Astrocyte of the cerebellum (primary cell): ENCODE data around the gene PTGES2.

Experiments used
- DNase-seq: peaks from one replicate; pipeline ENCODE4 v3.0.0-alpha.2; 2011; ENCODE audit warnings: low read depth
- H3K4me3 ChIP-seq: 2 replicates; pipeline ENCODE4 v1.5.1; 2011; ENCODE audit warnings: mild to moderate bottlenecking, low read depth, low read length, moderate library complexity
- in situ Hi-C: cut with HindIII; loops from 2 replicates; pipeline ENCODE4 v1.10.0; 2017; ENCODE audit warnings: low sequenced_read_pairs
- TF ChIP-seq, protein P1 (sequence below): IDR thresholded peaks from 2 replicates; pipeline ENCODE4 v1.5.1; 2012; ENCODE audit warnings: low read length, low read depth, moderate library complexity, mild to moderate bottlenecking; ENCODE audit errors: missing control alignments

The PTGES2 gene

DNA sequence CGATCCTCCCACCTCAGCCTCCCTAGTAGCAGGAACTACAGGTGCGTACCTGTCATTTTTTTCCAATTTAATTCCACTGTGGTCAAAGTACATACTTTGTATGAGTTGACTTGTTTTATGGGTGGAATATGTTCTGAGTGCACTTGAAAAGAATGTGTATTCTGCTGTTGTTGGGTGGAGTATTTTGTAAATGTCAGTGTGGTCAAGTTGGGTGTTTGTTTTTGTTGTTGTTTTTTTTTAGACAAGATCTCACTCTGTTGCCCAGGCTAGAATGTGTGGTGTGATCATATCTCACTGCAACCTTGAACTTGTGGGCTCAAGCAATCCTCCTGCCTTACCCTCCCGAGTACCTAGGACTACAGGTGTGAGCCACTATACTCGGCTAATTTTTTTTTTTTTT is 41.6 kb downstream of the PTGES2 start:
- no peak for DNase-seq
- no peak overlapping the region for H3K4me3 ChIP-seq
- in situ Hi-C loops: no loop called here
- TF ChIP-seq, protein P1, sequence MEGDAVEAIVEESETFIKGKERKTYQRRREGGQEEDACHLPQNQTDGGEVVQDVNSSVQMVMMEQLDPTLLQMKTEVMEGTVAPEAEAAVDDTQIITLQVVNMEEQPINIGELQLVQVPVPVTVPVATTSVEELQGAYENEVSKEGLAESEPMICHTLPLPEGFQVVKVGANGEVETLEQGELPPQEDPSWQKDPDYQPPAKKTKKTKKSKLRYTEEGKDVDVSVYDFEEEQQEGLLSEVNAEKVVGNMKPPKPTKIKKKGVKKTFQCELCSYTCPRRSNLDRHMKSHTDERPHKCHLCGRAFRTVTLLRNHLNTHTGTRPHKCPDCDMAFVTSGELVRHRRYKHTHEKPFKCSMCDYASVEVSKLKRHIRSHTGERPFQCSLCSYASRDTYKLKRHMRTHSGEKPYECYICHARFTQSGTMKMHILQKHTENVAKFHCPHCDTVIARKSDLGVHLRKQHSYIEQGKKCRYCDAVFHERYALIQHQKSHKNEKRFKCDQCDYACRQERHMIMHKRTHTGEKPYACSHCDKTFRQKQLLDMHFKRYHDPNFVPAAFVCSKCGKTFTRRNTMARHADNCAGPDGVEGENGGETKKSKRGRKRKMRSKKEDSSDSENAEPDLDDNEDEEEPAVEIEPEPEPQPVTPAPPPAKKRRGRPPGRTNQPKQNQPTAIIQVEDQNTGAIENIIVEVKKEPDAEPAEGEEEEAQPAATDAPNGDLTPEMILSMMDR: no peak

DNA sequence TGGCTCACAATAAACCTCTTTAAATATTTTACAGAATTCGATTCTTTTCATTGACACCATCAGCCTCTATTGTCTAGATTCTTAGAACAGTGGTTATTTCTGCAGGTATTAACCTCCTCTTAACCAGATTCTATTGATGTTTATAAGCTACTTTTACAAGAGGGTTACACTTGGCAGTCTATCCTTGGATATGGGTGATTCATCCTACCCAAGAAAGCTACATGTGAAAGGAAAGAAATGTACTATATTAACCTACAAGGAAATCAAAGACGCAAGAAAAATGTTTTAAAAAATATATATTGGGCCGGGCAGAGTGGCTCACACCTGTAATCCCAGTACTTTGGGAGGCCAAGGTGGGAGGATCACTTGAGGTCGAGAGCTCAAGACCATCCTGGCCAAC is 42.8 kb downstream of the PTGES2 start:
- TF ChIP-seq, protein P1: no peak
- no peak overlapping the region for H3K4me3 ChIP-seq
- in situ Hi-C loops: no loop called here
- no peak for DNase-seq

DNA sequence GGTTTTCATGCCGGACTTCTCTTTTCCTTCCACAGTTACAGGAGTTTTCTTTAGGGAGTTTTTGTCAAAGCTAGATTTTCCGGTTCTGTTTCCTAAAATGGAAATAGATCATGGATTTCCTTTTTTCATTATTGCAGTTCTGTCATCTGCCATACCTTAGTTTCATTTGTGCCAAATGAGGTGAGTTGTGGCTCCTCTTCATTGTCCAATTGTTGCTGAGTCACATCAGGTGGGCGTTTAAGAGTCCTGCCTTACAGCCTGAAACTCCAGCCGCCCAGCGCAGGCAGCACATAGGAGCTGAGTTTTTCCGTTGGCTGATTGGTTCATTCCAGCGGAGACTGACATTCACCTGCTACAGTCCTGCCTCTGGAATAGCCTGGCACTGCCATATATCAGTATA is 45.4 kb downstream of the PTGES2 start:
- no peak overlapping the region for H3K4me3 ChIP-seq
- in situ Hi-C loops: no loop called here
- TF ChIP-seq, protein P1: no peak
- DNase-seq: no peak

DNA sequence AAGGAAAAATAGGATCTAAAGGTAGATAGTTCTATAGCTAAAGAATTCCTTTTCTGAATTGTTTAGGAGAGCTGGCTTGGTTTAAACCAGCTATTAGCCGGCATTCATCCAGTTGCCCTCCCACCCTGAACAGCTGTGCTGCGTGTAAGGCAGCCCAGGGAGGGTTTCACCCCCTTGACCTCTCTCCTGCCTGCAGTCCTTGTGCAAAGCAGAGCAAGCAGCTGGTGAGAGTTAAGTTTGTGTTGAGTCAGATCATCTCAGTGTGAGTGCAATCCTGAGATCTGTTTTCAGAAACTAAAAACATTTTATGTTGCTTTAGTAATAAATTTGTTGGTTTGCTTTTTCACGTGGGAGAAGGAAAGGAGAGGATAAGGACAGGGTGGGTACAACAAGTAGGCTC is 46.5 kb downstream of the PTGES2 start:
- DNase-seq: peak; percentile 67
- in situ Hi-C loops: no loop called here
- no peak overlapping the region for H3K4me3 ChIP-seq
- TF ChIP-seq, protein P1: no peak

DNA sequence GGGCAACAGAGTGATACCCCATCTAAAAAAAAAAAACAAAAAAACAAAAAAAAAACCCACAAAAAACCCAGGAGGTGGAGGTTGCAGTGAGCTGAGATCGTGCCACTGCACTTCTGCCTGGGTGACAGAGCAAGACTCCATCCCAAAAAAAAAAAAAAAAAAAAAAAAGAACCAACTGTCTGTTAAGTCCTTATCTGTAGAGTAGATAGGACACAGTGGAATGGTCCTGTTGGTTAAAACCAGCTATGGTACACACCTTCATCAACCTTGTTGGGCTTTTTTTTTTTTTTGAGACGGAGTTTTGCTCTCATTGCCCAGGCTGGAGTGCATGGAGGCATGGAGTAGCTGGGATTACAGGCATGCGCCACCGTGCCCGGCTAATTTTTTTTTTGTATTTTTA is 47.3 kb downstream of the PTGES2 start:
- TF ChIP-seq, protein P1: no peak
- no peak for DNase-seq
- H3K4me3 ChIP-seq: no peak overlapping the region
- in situ Hi-C loops: no loop called here

DNA sequence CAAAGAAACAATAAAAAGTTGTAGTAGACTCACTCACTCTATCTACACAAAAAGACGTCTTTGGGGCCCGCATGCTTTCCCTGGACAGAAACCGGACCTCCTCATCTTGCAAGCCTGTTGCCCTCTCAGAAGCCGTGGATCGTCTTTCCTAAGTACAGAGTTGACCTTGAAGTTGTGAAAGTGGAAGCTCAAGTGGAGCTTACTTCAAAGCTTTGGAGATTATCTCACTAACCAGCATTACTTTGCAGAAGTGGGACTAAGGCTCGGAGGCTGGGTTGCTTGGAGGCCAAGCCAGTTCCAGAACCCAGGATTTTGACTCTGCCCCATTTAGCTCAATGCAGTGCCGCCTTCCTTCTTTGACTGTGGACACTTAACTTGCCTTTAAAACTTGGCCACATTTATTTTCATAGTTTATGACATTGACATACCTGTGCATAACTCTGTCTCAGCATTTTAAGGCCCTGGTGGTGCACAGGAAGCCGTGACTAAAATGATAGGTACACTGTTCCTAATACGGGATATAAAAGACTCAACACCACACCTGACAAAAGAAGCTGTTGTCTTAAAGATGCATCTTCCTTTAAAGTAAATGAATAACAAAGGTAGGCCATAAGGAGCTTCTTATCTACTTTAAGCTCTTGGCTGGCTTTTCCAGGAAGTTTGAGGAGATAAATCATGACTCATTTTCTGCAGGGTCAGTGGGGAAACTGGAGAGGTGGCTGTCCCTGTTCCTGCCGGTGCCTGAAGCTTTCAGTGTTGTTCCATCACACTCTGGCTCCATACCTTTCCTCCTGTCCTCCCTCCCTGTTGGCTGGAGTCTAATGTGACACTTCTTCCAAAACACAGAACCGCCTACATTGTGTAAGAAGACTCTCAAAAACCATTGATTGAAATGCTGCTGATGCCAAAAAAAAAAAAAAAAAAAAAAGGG is 48.8 kb downstream of the PTGES2 start:
- TF ChIP-seq, protein P1: no peak
- in situ Hi-C loops: no loop called here
- DNase-seq: no peak
- no peak overlapping the region for H3K4me3 ChIP-seq
